CD4-positive, alpha-beta T cell treated with Interleukin-15 for 1 hour (primary cell): Measurements from ENCODE around the gene FTCDNL1.

ENCODE experiments used
- DNase-seq: peaks from one replicate; pipeline ENCODE4 v3.0.0-alpha.2; 2020

Gene FTCDNL1

GRCh38 chr2:199779589-199779988, 71.4 kb downstream of the FTCDNL1 start:
- DNase-seq = no peak

GRCh38 chr2:199778655-199779054, 72.3 kb downstream of the FTCDNL1 start:
- no peak for DNase-seq

GRCh38 chr2:199777916-199778315, 73.1 kb downstream of the FTCDNL1 start:
- DNase-seq = no peak

- no peak for DNase-seq
Observed at GRCh38 chr2:199777315-199777714, 73.7 kb downstream of the FTCDNL1 start.

- DNase-seq = no peak
Observed at GRCh38 chr2:199775267-199775666, 75.7 kb downstream of the FTCDNL1 start.

GRCh38 chr2:199772035-199772976, 78.7 kb downstream of the FTCDNL1 start:
- DNase-seq = no peak

- no peak for DNase-seq
Observed at GRCh38 chr2:199770716-199771115, 80.3 kb downstream of the FTCDNL1 start.

- DNase-seq = no peak
Observed at GRCh38 chr2:199765646-199766045, 85.3 kb downstream of the FTCDNL1 start.

GRCh38 chr2:199764273-199764800, 86.7 kb downstream of the FTCDNL1 start:
- DNase-seq = no peak

- no peak for DNase-seq
Observed at GRCh38 chr2:199762963-199763362, 88.0 kb downstream of the FTCDNL1 start.

- no peak for DNase-seq
Observed at GRCh38 chr2:199760574-199760973, 90.4 kb downstream of the FTCDNL1 start.

GRCh38 chr2:199757233-199757870, 93.6 kb downstream of the FTCDNL1 start:
- no peak for DNase-seq

- no peak for DNase-seq
Observed at GRCh38 chr2:199756743-199757142, 94.2 kb downstream of the FTCDNL1 start.

- no peak for DNase-seq
Observed at GRCh38 chr2:199756211-199756610, 94.8 kb downstream of the FTCDNL1 start.

- DNase-seq = no peak
Observed at GRCh38 chr2:199754766-199755165, 96.2 kb downstream of the FTCDNL1 start.

GRCh38 chr2:199751492-199752120, 99.4 kb downstream of the FTCDNL1 start:
- DNase-seq = no peak

- no peak for DNase-seq
Observed at GRCh38 chr2:199749571-199749970, 101.4 kb downstream of the FTCDNL1 start.

GRCh38 chr2:199744724-199745123, 106.3 kb downstream of the FTCDNL1 start:
- no peak for DNase-seq

GRCh38 chr2:199744260-199744659, 106.7 kb downstream of the FTCDNL1 start:
- no peak for DNase-seq

GRCh38 chr2:199743415-199744120, 107.4 kb downstream of the FTCDNL1 start:
- no peak for DNase-seq

GRCh38 chr2:199742884-199743283, 108.1 kb downstream of the FTCDNL1 start:
- DNase-seq = no peak

- no peak for DNase-seq
Observed at GRCh38 chr2:199740111-199740428, 110.9 kb downstream of the FTCDNL1 start.
